ENCODE measurements around the gene MFN2.
"Not testable (repeated sequence)": the region's sequence is repeated elsewhere in the genome, so short reads cannot be mapped to it uniquely, and the experiment has no call there.

Gene MFN2

GRCh38 chr1:11999236-11999635, 19.0 kb downstream of the MFN2 start:
- DNase-seq (ENCODE audit: low read depth) = no peak

- no peak for DNase-seq (ENCODE audit: low read depth)
Observed at GRCh38 chr1:12001249-12001917, 21.1 kb downstream of the MFN2 start.

- DNase-seq (ENCODE audit: low read depth) = no peak
Observed at GRCh38 chr1:12001996-12002493, 21.8 kb downstream of the MFN2 start.

GRCh38 chr1:12003762-12004161, 23.5 kb downstream of the MFN2 start:
- no peak for DNase-seq (ENCODE audit: low read depth)

- DNase-seq (ENCODE audit: low read depth) = no peak
Observed at GRCh38 chr1:12005488-12006166, 25.4 kb downstream of the MFN2 start.

GRCh38 chr1:12006167-12006921, 26.1 kb downstream of the MFN2 start:
- no peak for DNase-seq (ENCODE audit: low read depth)

GRCh38 chr1:12007204-12007603, 27.0 kb downstream of the MFN2 start:
- DNase-seq (ENCODE audit: low read depth) = no peak

GRCh38 chr1:12008355-12008754, 28.1 kb downstream of the MFN2 start:
- DNase-seq (ENCODE audit: low read depth) = not testable (repeated sequence)

GRCh38 chr1:12009318-12009947, 29.2 kb downstream of the MFN2 start:
- no peak for DNase-seq (ENCODE audit: low read depth)

GRCh38 chr1:12010746-12011570, 30.7 kb downstream of the MFN2 start:
- DNase-seq (ENCODE audit: low read depth) = no peak

- no peak for DNase-seq (ENCODE audit: low read depth)
Observed at GRCh38 chr1:12011998-12012397, 31.8 kb downstream of the MFN2 start.

- DNase-seq (ENCODE audit: low read depth) = no peak
Observed at GRCh38 chr1:12012560-12013316, 32.5 kb downstream of the MFN2 start.

- no peak for DNase-seq (ENCODE audit: low read depth)
Observed at GRCh38 chr1:12014141-12014991, 34.1 kb downstream of the MFN2 start.

- peak; percentile 12 for DNase-seq (ENCODE audit: low read depth)
Observed at GRCh38 chr1:12015001-12015491, 34.8 kb downstream of the MFN2 start.

- no peak for DNase-seq (ENCODE audit: low read depth)
Observed at GRCh38 chr1:12015499-12015898, 35.3 kb downstream of the MFN2 start.

- no peak for DNase-seq (ENCODE audit: low read depth)
Observed at GRCh38 chr1:12016182-12016581, 35.9 kb downstream of the MFN2 start.

GRCh38 chr1:12019858-12020509, 39.7 kb downstream of the MFN2 start:
- DNase-seq (ENCODE audit: low read depth) = no peak

- DNase-seq (ENCODE audit: low read depth) = no peak
Observed at GRCh38 chr1:12021616-12022015, 41.4 kb downstream of the MFN2 start.

GRCh38 chr1:12022036-12022435, 41.8 kb downstream of the MFN2 start:
- DNase-seq (ENCODE audit: low read depth) = no peak
